A673 (cell line): Measurements from ENCODE around the gene THY1.

Experiments
- EZH2 ChIP-seq: fragments of 200-600 bp; sonication (generic); IDR thresholded peaks from 2 replicates; pipeline ENCODE4 v1.6.1; 2017; ENCODE audit warnings: borderline replicate concordance, low read depth, mild to moderate bottlenecking, mixed read lengths, antibody characterized with exemption, low read length; ENCODE audit not compliant: poor library complexity, severe bottlenecking
- TF ChIP-seq, protein P1 (sequence below): fragments of 300-800, 200-600 bp; sonication (generic); conservative IDR thresholded peaks from 2 replicates; pipeline ENCODE4 v1.5.1; 2017; ENCODE audit warnings: low read depth, mild to moderate bottlenecking, antibody characterized with exemption, low read length, moderate library complexity, mixed read lengths

DNA sequence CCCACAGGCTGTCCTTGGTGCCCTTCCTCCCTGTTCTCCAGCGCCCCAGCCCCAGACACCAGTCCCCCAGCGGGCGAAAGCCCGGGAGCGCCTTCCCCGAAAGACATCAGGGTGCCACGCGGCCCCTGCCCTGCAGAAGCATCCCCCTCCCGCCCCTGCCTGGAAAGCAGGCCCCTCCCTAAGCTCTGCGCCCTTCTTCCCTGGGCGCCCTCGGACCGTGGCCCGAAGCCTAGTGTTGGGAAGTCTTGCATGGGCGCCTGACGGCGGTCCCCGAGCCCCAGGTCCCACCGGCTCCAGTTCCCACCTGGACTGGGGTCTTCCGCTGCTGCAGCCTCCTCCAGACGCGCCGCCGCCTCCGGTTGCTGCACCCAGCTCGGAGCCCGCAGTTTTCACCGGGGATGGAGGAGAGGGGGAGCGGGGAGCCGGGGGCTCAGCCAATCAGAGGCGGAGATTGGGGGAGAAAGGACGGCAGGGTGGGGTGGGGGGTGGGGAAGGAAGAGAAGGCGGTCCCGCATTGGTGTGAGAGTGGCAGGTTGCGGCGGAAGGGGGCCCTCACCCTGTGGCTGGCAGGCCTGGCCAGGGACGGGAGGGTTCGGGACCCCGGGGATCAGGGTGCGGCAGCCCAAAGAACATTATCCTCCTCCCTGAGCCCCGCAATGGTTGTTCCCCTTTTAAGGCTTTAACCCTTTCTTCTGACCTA, at the start of gene THY1:
- TF ChIP-seq, protein P1, sequence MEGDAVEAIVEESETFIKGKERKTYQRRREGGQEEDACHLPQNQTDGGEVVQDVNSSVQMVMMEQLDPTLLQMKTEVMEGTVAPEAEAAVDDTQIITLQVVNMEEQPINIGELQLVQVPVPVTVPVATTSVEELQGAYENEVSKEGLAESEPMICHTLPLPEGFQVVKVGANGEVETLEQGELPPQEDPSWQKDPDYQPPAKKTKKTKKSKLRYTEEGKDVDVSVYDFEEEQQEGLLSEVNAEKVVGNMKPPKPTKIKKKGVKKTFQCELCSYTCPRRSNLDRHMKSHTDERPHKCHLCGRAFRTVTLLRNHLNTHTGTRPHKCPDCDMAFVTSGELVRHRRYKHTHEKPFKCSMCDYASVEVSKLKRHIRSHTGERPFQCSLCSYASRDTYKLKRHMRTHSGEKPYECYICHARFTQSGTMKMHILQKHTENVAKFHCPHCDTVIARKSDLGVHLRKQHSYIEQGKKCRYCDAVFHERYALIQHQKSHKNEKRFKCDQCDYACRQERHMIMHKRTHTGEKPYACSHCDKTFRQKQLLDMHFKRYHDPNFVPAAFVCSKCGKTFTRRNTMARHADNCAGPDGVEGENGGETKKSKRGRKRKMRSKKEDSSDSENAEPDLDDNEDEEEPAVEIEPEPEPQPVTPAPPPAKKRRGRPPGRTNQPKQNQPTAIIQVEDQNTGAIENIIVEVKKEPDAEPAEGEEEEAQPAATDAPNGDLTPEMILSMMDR: no peak
- no peak for TF ChIP-seq EZH2
